NOMO-1 treated with DMSO at 0.1 percent for 48 hours (cell line): ENCODE measurements around the gene ZG16B.

Experiments used
- DNase-seq: peaks from one replicate; lab custom pipeline; 2025; ENCODE audit not compliant: unreplicated experiment; lab: John Stamatoyannopoulos, UW

Gene ZG16B, protein sequence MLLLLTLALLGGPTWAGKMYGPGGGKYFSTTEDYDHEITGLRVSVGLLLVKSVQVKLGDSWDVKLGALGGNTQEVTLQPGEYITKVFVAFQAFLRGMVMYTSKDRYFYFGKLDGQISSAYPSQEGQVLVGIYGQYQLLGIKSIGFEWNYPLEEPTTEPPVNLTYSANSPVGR

DNA sequence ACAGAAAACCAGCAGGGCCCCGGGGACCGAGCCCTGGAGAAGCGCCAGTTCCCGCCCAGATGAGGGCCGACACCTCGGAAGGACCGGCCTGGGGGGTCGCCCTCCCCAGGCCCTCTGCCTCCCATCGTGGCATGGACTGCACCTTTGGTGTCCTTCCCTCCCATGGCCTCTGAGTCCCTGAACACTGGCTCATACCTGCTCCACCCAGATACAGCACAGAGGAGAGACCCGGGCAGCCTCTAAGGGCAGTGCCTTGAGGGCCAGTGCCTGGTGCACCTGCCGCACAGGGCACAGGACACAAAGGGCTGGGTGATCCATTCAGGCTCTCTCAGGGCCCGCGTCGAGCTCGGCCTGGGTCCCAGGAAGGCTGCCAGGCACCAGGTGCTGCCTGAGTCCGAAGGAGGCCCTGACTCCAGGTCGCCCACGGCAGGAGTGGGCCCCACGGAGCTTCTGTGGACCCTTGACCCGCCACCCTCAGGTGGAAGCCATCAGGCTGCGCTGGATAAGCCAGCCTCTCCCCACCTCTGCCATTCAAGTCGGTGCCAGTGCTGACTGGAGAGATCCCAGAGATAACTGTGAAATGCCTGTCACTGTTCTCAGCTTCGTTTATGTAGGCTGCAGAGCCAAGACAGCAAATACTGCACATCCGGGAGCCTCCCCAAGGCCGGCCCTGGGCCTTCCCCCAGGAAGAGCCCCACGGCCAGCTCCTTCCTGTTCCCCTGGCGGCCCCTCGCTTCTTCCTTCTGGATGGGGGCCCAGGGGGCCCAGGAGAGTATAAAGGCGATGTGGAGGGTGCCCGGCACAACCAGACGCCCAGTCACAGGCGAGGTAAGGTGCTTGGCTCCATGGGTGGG, at the start of gene ZG16B:
ZG16B (plus strand) TSS at position 803 of the 854 bp plus-strand sequence. CDS start 139 bp downstream, outside the sequence.
- no peak for DNase-seq

DNA sequence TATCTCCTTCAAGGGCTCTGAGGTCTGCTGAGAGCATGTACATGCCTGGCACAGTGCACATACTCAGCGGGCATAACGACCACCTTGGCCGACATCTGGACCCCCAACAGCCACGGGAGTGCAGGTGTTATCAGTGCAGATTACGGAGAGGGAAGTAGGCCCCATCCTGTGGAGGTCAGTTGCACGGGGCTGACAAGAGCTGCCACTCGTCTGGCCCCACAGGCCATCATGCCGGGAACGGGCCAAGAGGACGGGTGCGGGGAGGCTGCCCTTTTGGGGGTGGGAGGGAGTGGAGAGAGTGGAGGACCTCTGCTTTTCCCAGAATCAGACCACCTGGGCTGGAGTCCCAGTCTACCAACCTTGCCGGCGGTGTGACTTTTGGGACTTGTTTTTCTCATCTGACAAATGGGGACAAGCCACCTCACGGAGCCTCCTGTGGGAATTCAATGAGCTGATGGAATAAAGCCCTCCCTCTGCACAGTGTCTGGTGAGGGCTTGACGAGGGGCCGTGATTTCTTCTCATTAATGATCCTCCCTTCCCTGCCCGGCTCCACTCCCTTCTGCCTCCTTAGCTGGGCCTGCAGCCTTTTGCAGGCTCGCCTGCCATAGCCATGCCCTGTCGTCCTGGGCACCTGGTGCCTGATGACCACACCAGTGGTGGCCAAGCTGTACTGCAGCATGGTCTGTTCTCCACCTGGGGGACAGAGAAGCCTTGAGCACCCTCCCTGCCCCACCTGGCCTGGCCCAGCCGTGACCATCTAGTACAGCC, 47.3 kb upstream of the ZG16B start:
- DNase-seq = no peak

DNA sequence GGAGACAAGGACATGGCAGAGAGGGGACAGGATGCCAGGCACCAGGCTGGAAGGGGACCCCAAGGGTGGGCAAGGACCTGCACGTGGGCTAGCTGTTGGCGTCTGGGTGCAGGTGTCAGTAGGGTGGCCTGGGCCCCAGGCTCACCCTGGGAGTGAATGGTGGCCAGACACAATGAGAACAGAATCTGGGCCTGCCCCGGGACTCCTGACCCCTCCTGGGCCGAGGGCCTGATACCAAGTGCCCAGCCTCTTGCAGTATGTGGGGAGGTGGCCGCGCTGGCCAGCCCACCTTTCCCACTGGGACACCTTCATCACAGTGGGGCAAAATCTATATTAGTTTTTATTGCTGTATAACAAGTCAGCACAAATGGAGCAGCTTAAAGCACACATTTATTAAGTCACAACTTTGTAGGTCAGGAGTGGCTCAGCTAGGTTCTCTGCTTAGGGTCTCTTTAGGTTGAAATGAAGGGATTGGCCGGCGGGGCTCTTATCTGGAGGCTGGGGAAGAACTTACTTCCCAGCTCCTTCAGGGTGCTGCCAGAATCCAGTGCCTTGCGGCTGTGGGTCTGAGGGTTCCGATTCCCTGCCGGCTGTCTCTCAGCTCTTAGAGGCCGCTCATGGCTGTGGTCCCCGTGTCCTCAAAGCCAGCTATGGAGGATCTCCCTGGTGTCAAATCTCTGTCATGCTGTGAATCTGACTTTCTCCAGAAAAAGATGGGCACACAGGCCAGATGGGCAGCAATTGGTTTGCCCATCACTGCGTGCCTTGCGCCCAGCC, 46.3 kb upstream of the ZG16B start:
- DNase-seq = no peak

DNA sequence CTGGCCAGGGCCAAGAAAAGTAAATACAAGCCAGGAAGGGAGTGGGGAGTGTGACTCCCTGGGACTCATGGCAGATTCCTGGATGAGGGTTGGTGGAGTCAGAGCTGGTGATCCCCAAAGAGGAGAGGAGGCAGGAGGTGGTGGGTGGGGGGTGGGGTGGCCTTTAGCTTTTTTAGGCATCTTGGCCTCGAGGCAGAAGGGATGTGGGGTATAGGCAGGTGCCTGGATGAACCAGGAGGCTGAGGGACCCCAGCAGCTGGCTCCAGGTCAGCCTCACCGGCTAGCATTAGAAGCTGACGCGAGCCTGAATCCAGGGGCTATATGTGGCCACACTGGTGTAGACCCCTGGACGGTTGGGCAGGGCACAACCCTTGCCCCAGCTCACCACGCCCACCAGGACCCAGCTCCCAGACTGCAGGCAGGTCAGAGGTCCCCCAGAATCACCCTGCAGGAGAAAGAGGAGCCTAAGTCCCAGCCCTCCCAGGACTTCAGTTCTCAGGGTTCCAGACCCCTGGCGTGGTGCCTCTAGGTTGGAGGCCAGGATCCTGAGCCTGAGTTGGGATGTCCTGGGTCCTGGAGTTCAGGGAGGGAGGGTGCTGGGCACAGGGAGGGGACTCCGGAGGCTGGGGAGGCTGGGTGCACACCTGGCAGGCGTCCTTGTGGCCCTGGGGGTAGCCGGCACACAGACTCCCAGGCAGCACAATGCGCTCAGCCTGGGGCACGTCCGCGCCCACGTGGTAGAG, 45.6 kb upstream of the ZG16B start:
- DNase-seq = no peak

DNA sequence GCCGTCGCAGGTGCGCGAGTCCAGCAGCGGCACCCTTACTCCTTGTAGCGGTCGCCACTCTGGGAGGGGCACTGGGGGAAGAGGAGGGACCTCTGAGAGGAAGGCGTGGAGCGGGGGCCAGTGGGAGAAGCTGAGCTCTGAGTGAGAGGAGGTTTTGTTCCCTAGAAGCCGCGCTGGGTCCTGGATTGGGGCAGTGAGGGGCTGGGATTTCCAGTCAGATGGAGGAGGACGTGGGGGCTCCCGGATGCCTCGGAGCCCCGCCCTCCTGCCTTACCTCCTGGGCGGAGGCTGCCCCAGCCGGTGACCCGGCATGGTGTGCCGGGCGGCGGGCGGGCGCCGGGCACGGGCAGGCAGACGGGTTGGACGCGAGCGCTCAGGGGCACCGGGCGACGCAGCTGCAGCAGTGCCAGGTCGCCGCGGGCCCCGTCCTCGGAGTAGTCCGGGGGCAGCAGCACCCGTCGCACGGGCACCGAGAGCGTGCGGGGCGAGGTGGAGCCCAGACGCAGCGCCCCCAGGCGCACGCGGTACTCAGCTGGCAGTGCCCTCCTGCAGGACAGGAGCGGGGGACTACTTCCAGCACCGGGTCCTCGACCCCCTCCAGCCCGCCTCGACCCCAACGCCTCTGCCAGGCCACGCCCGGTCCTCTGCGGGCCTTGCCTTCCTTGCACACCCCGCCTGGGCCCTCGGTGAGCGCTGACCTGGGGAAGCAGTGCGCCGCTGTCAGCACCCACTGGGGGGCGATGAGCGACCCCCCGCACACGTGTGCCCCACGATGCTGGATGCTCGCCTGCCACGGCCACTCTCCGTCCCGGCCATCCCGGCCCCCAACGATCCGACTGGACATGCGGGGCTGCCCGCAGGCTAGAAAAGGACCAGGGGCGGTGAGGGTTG, 44.8 kb upstream of the ZG16B start:
- no peak for DNase-seq

DNA sequence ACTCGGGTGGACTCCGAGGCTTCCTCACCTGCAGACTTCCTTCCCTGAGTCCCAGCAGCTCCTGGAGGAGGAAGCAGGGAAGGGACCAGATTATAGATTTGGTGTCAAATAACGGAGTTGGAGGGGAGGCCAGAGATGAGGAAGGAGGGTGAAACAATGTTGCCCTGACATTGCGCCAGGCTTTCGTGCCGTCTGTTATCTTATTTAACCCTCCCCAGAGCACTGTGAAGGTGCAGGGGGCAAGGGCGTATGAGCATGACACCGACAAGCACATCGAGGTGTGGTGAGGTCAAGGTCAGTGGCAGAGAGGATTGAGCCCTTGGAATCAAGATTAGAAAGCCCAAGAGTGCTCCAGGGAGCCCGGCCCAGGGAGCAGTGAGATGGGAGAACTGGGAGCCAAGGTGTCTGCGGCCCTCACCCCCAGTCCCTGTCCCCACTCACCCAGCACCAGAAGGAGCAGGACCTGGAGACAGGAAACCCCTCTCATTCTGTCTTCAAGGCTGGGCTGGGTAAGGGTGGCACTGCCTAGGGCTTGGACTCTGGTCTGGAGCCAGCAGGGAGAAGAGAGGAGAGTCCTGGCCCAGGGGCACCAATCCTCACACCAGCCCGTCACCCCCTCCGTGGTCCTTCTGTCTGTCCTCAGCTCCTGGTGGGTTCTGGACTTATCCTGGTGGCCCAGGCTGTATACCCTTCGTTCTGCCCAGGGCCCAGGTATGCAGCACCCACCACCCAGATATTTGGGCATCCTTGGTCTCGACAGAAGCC, 43.9 kb upstream of the ZG16B start:
- no peak for DNase-seq

DNA sequence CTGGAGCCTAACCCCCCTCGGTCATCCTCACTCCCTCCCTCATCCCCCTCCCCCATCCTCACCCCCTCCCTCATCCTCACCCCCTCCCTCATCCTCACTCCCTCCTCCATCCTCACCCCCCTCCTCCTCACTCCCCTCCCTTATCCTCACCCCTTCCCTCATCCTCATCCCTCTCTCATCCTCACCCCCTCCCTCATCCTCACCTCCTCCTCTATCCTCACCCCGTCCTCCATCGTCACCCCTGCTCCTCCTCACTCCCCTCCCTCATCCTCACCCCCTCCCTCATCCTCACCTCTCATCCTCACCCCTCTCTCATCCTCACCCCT, 43.3 kb upstream of the ZG16B start:
- DNase-seq = no peak

DNA sequence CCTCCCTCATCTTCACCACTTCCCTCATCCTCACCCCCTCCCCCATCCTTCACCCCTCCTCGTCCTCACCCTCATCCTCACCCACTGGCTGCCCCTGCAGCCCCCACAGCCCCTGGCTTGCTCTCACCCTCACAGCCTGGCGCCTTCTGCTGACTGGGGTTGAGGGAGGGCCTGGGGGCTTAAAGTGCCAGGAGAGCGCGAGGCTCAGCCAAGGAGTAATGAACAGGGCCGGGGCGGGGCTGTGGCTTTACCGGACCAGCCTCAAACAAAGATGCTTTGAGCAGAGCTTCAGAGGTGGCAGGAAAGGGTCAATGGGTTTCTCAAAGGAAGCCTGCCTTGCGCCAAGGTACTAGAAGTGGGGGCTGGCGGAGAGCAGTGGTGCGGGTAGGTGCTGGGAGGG, 42.7 kb upstream of the ZG16B start, which contains the start of gene PRSS33:
PRSS33 (minus strand) TSS at position 155 of the 400 bp plus-strand sequence. CDS start 1,013 bp downstream, outside the sequence.
- DNase-seq = no peak

DNA sequence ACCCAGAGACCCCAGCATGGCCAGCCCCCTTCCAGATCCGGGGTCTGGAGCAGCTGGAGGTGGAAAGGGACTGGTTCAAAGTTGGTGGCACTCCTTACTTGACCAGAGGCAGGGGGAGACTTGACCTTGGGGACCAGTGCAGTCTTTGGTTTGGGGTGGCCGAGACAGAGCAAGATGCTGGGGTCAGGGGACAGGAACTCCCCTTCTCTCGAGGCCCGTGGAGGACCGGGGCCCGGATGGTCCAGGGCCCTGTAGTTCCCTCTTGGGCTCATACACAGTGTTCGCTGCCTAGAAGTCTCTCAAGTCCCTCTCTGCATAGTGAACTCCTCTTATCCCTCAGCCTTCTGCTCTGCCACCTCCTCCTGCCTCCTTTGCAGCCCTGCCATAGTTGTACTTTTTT, 42.1 kb upstream of the ZG16B start:
- no peak for DNase-seq

DNA sequence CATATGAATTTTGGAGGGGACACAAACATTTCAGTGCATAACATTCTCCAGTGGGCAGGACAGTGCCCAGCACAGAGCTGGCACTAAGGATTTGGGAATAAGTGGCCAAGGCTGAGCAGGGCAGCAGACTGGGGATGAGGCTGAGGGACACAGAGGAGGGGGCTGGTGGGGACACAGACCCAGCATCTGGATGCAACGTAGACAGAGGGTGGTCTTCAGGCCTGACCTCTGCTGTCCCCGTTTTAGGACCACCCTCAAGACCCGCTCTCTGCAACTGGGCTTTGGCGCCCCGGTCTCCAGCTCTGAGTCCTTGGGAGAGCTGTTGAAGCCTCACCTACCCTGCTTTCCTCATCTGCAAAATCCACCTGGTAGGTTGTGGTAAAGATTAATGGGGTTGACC, 39.5 kb upstream of the ZG16B start:
- no peak for DNase-seq

DNA sequence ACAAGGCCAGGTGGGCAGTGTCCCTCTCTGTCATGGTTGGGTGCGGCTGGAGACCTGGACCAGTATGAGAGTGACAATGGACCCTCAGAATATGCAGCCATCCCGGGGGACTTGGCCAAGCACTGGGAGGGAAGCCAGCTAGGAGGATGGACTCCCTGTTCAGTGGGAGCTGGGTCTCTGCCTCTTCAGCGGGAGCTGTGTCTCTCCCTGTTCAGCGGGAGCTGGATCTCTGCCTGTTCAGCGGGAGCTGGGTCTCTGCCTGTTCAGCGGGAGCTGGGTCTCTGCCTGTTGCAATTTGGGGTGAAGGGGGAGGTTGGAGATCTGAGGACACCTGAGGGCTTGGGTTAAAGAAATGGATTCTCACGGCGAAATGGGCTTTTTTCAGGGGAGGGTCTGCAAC, 38.9 kb upstream of the ZG16B start:
- DNase-seq = no peak

DNA sequence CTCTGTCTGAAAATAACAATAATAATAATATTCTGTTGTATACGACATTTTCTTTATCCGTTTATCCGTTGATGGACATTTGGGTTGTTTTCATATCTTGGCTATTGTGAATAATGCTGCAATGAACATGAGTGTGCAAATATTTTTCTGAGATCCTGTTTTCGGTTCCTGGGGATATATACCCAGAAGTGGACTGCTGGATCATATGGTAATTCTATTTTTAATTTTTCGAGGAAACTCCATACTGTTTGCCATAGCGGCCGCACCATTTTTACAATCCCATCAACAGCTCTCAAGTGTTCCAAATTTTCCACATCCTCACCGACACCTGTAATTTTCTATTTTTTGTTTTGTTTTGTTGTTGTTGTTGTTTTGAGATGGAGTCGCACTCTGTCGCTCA, 37.2 kb upstream of the ZG16B start:
- no peak for DNase-seq

DNA sequence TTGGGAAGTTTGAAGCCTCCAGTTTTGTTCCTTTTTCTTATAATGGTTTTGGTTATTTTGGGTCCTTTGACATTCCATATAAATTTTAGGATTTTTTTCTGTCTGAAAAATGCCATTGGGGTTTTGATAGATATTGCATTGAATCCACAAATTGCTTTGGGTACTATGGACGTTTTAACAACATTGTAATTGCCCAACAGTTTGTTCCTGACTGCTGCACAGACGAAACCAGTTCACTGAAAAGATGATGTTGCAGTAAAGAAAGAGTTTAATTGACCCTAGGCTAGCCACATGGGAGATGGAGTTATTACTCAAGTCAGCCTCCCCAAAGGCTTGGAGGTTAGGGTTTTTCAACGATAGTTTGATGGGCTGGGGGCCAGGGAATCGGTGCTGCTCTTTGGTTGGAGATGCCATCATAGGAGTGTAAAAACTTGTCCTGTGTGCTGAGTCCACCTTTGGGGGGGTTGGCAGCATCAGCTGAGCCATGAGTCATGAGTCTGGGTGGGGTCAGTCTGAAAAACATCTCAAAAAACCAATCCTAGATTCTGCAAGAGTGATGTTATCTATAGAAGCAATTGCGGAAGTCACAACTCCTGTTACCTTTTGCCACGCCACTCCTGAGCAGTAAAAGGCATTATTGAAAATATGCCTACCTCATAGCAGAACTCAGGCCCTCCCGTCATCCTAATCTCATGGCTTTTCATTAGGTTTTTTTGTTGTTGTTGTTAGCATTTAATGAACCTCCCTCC, 34.5 kb upstream of the ZG16B start:
- peak; percentile 80 for DNase-seq

DNA sequence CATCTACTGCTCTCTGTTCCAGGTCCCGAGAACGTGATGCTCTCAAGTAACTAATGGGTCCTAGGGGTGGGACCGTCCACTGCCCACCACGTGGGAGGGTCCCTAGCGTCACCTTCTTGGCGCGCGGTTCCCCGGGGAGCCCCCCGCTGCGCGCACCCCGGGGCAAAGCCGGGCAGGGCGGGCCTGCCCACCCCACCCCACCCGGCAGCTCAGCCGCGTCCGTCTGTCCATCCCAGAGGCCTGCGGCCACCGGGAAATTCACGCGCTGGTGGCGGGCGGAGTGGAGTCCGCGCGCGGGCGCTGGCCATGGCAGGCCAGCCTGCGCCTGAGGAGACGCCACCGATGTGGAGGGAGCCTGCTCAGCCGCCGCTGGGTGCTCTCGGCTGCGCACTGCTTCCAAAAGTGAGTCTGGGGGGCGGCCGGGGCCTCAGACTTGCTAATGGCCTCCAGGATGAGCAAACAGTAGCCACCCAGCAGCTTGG, 31.3 kb upstream of the ZG16B start:
- no peak for DNase-seq

DNA sequence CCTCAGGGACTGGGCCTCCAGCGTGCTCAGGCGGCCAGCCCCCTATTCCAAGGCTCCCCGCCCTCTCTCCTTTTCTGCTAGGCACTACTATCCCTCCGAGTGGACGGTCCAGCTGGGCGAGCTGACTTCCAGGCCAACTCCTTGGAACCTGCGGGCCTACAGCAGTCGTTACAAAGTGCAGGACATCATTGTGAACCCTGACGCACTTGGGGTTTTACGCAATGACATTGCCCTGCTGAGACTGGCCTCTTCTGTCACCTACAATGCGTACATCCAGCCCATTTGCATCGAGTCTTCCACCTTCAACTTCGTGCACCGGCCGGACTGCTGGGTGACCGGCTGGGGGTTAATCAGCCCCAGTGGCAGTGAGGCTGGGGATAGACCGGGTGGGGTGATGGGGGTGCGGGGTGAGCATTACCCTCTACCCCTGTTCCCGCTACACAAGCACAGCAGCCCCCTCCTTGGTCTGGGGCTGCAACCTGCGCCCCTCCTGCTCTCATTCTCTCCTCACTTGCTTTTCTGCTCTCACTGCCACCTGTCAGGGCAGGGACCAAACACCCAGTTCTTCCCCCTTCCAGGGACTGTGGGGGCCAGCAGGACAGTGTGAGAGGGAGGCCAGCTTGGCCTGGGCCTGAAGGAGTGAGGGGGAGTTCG, 30.8 kb upstream of the ZG16B start:
- DNase-seq = no peak

DNA sequence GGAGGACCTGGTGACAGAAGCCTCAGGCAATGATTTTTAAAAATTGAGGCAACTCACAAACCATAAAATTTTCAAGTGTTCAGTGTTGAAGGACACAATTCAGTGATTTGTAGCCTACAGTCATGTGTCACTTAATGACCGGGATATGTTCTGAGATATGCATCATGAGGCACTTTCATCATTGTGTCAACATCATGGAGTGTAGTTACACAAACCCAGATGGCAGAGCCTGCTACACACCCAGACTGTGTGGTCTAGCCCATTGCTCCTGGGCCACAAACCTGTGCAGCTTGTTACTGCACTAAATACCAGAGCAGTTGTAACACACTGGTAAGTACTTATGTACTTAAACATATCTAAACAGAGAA, 30.3 kb upstream of the ZG16B start:
- DNase-seq = peak; percentile 24

DNA sequence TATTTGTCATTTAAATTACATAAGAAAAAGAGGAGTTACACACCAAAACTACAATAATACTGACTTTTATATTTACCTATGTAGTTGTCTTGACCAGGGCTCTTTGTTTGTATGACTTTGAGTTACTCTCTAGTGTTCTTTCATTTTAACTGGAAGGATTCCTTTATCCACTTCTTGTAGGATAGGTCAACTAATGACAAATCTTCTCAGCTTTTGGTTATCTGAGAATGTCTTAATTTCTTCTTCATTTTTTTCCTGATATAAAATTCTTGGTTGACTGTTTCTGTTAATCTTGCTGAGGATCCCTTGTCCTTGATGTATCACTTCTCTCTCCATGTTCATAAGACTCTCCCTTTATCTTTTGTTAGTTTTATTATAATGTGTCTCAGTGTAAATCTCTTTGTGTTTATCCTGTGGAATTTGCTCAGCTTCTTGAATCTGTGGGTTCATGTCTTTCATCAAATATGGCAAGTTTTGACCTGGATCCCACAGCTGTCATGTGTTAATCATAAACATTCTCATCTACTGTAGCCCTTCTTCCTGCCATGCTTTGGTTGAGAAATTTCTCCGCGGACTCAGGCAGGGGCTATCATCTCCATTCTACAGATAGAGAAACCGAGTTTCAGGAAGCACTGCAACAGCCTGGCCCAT, 26.4 kb upstream of the ZG16B start:
- DNase-seq = no peak
